Parathyroid adenoma (tissue), 2 donors: ENCODE measurements around the gene NCOA7.

ENCODE experiments used
- H2AFZ ChIP-seq: fragments of 300-600 bp; sonication (generic); one replicate; pipeline ENCODE4 v1.7.0; 2017; ENCODE audit warnings: antibody characterized with exemption, mild to moderate bottlenecking
- H3K27ac ChIP-seq: fragments of 300-600 bp; sonication (generic); one replicate; pipeline ENCODE4 v1.7.0; 2017
- H3K27me3 ChIP-seq: fragments of 300-600 bp; sonication (generic); one replicate; pipeline ENCODE4 v1.7.0; 2017; ENCODE audit warnings: low read length; ENCODE audit not compliant: control insufficient read depth, insufficient read depth
- H3K36me3 ChIP-seq: fragments of 300-600 bp; sonication (generic); one replicate; pipeline ENCODE4 v1.7.0; 2017; ENCODE audit warnings: low read length; ENCODE audit not compliant: control insufficient read depth, insufficient read depth
- H3K4me1 ChIP-seq: fragments of 300-600 bp; sonication (generic); one replicate; pipeline ENCODE4 v1.7.0; 2017; ENCODE audit warnings: control low read depth
- H3K4me2 ChIP-seq: fragments of 300-600 bp; sonication (generic); one replicate; pipeline ENCODE4 v1.7.0; 2017; ENCODE audit warnings: low read length
- H3K4me3 ChIP-seq: fragments of 300-600 bp; sonication (generic); one replicate; pipeline ENCODE4 v1.7.0; 2017; ENCODE audit warnings: low read depth, low read length
- H3K79me2 ChIP-seq: fragments of 300-600 bp; sonication (generic); one replicate; pipeline ENCODE4 v1.7.0; 2017; ENCODE audit warnings: control low read depth
- H3K9ac ChIP-seq: fragments of 300-600 bp; sonication (generic); one replicate; pipeline ENCODE4 v1.7.0; 2017; ENCODE audit warnings: mild to moderate bottlenecking
- H3K9me3 ChIP-seq: fragments of 300-600 bp; sonication (generic); one replicate; pipeline ENCODE4 v1.7.0; 2017; ENCODE audit warnings: low read length; ENCODE audit not compliant: control insufficient read depth
- CTCF ChIP-seq: fragments of 300-600 bp; sonication (generic); IDR thresholded peaks from one replicate; pipeline ENCODE4 v1.7.0; 2017; ENCODE audit warnings: antibody characterized with exemption, mild to moderate bottlenecking
- donor health status: primary hyperparathyroidism.

NCOA7 gene

GRCh38 chr6:125886021-125886420 is 95.3 kb downstream of the NCOA7 start:
- Histone ChIP-seq H3K9ac (no peak overlapping the region), H2AFZ (no peak overlapping the region), H3K27ac (no peak overlapping the region), H3K4me3 (no peak overlapping the region), H3K79me2 (no peaks in the 10 kb centered on the region), H3K36me3 (no peaks in the 10 kb centered on the region), H3K4me1 (no peaks in the 10 kb centered on the region), H3K9me3 (no peaks in the 10 kb centered on the region), H3K27me3 (no peaks in the 10 kb centered on the region), H3K4me2 (no peak overlapping the region)
- no peak for TF ChIP-seq CTCF

- TF ChIP-seq CTCF: no peak
- Histone ChIP-seq H3K9ac (no peak overlapping the region), H2AFZ (no peak overlapping the region)
Measured at GRCh38 chr6:125886914-125887313, 96.2 kb downstream of the NCOA7 start.

DNA sequence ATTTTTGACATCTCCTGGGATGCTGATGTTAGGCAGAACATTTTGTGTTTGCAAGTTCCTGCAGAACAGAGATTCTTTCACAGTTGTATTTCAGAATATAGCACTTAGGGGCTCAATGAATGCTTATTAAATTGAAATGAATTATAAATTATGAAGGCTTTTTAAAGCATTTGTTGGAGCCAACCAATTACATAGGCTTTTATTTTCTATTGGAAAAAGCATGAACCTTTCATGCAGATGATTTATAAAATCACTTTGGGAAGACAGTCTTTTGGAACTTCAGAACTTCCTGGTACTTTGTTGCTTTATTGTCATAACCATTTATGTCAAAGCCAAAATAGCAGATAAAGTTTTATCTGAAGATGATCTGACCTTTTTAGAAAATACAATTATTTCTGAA is 96.6 kb downstream of the NCOA7 start:
- H3K27me3 ChIP-seq: no peaks in the 10 kb centered on the region
- no peak overlapping the region for H3K27ac ChIP-seq
- H3K4me3 ChIP-seq: no peak overlapping the region
- H3K4me2 ChIP-seq: no peak overlapping the region
- no peaks in the 10 kb centered on the region for H3K79me2 ChIP-seq
- no peak overlapping the region for H2AFZ ChIP-seq
- TF ChIP-seq CTCF: no peak
- H3K4me1 ChIP-seq: no peaks in the 10 kb centered on the region
- H3K36me3 ChIP-seq: no peaks in the 10 kb centered on the region
- no peak overlapping the region for H3K9ac ChIP-seq
- H3K9me3 ChIP-seq: no peaks in the 10 kb centered on the region

More at GRCh38 chr6:125886914-125887313, 96.2 kb downstream of the NCOA7 start:
- Histone ChIP-seq H3K27ac (no peak overlapping the region), H3K4me2 (no peak overlapping the region), H3K9me3 (no peaks in the 10 kb centered on the region), H3K79me2 (no peaks in the 10 kb centered on the region), H3K4me1 (no peaks in the 10 kb centered on the region), H3K27me3 (no peaks in the 10 kb centered on the region), H3K36me3 (no peaks in the 10 kb centered on the region), H3K4me3 (no peak overlapping the region)

DNA sequence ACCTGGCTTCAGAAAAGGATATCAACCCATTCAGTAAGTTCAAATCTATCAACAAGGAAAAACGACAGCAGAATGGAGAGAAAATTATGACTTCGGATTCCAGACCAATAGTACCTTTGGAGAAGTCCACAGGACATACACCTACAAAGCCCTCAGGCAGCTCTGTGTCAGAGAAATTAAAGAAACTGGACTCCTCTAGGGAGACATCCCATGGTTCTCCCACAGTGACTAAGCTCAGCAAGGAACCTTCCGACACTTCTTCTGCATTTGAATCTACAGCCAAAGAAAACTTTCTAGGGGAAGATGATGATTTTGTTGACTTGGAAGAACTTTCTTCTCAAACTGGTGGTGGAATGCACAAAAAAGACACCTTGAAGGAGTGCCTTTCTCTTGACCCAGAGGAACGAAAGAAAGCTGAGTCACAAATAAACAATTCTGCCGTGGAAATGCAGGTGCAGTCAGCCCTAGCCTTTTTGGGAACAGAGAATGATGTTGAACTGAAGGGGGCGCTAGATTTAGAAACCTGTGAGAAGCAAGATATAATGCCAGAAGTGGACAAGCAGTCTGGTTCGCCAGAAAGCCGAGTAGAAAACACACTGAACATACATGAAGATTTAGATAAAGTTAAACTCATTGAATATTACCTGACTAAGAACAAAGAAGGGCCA is 98.4 kb downstream of the NCOA7 start:
- no peaks in the 10 kb centered on the region for H3K9me3 ChIP-seq
- H2AFZ ChIP-seq: no peak overlapping the region
- no peak overlapping the region for H3K4me2 ChIP-seq
- no peak for TF ChIP-seq CTCF
- no peak overlapping the region for H3K9ac ChIP-seq
- H3K27ac ChIP-seq: no peak overlapping the region
- H3K36me3 ChIP-seq: no peaks in the 10 kb centered on the region
- H3K4me1 ChIP-seq: no peaks in the 10 kb centered on the region
- H3K4me3 ChIP-seq: no peak overlapping the region
- no peaks in the 10 kb centered on the region for H3K27me3 ChIP-seq
- H3K79me2 ChIP-seq: no peaks in the 10 kb centered on the region

- no peaks in the 10 kb centered on the region for H3K79me2 ChIP-seq
- TF ChIP-seq CTCF: no peak
- H3K4me2 ChIP-seq: no peak overlapping the region
- no peak overlapping the region for H2AFZ ChIP-seq
- H3K27ac ChIP-seq: no peak overlapping the region
- no peak overlapping the region for H3K4me3 ChIP-seq
- no peaks in the 10 kb centered on the region for H3K9me3 ChIP-seq
- H3K9ac ChIP-seq: no peak overlapping the region
- H3K36me3 ChIP-seq: no peaks in the 10 kb centered on the region
- no peaks in the 10 kb centered on the region for H3K27me3 ChIP-seq
- no peaks in the 10 kb centered on the region for H3K4me1 ChIP-seq
Measured at GRCh38 chr6:125899726-125900182, 109.0 kb downstream of the NCOA7 start.
